D341Med (cell line): ENCODE results near the gene MAPK13.

Experiments
- DNase-seq: peaks from one replicate; pipeline ENCODE4 v3.0.0; 2012; ENCODE audit warnings: low spot score

MAPK13 gene

GRCh38 chr6:36149476-36149875 is 19.2 kb downstream of the MAPK13 start:
- no peak for DNase-seq

- no peak for DNase-seq
Measured at GRCh38 chr6:36150283-36150682, 20.0 kb downstream of the MAPK13 start.

GRCh38 chr6:36154286-36154685 is 24.0 kb downstream of the MAPK13 start:
- no peak for DNase-seq

- DNase-seq = no peak
Measured at GRCh38 chr6:36155662-36156061, 25.3 kb downstream of the MAPK13 start.

GRCh38 chr6:36160147-36160760 is 29.9 kb downstream of the MAPK13 start:
- DNase-seq = no peak

- no peak for DNase-seq
Measured at GRCh38 chr6:36169023-36170007, 39.0 kb downstream of the MAPK13 start.

GRCh38 chr6:36170704-36171103 is 40.4 kb downstream of the MAPK13 start:
- no peak for DNase-seq

GRCh38 chr6:36171573-36171972 is 41.3 kb downstream of the MAPK13 start:
- DNase-seq = no peak

GRCh38 chr6:36177166-36177565 is 46.9 kb downstream of the MAPK13 start:
- DNase-seq = no peak

- DNase-seq = no peak
Measured at GRCh38 chr6:36178544-36178943, 48.2 kb downstream of the MAPK13 start.

- DNase-seq = no peak
Measured at GRCh38 chr6:36180126-36180525, 49.8 kb downstream of the MAPK13 start.

- DNase-seq = no peak
Measured at GRCh38 chr6:36184311-36184710, 54.0 kb downstream of the MAPK13 start.

- no peak for DNase-seq
Measured at GRCh38 chr6:36186199-36186598, 55.9 kb downstream of the MAPK13 start.

GRCh38 chr6:36187446-36187845 is 57.1 kb downstream of the MAPK13 start:
- DNase-seq = no peak
